Esophagus squamous epithelium (tissue), 5 donors: ENCODE results near the gene LCAT. TPM values are rescaled to one million over a fixed set of nuclear protein-coding genes. Genes with fewer than 3 reads are reported as not detected.

Experiments
- DNase-seq: peaks from one replicate; lab custom pipeline; 2025; lab: John Stamatoyannopoulos, UW
- H3K27ac ChIP-seq, 4 donors: fragments of 200-600 bp; sonication (generic); one replicate each; pipeline ENCODE4 v1.5.1; 2016 to 2019; ENCODE audit warnings: mild to moderate bottlenecking in 1 of 4
- H3K27me3 ChIP-seq, 4 donors: fragments of 200-600 bp; sonication (generic); 1 replicate in 3 of 4; 2 replicates in 1 of 4; pipeline versions ENCODE4 v1.5.1 to v1.6.0; 2017 to 2021; ENCODE audit warnings: antibody characterized with exemption in 1 of 4
- H3K36me3 ChIP-seq, 3 donors: fragments of 200-600 bp; sonication (generic); one replicate each; pipeline ENCODE4 v1.5.1; 2016 to 2019
- H3K4me1 ChIP-seq, 3 donors: fragments of 200-600 bp; sonication (generic); one replicate each; pipeline ENCODE4 v1.5.1; 2017 to 2019
- H3K4me3 ChIP-seq, 4 donors: fragments of 200-600 bp; sonication (generic); 1 replicate in 3 of 4; 2 replicates in 1 of 4; pipeline ENCODE4 v1.5.1; 2016 to 2019; ENCODE audit warnings: mild to moderate bottlenecking in 2 of 4, moderate library complexity in 1 of 4
- H3K9me3 ChIP-seq, 3 donors: fragments of 200-600 bp; sonication (generic); one replicate each; pipeline ENCODE4 v1.5.1; 2016 to 2019
- POLR2A ChIP-seq, 4 donors: fragments of 450-650 bp; IDR thresholded peaks; one replicate each; pipeline ENCODE4 v1.6.1; 2017; ENCODE audit warnings: antibody characterized with exemption in 4 of 4, mild to moderate bottlenecking in 4 of 4, moderate library complexity in 3 of 4
- WGBS, 2 donors: methylation state at CpG; one replicate each; pipeline ENCODE4 v1.1.5; 2018; 5-methylcytosine and 5-hydroxymethylcytosine counted together
- intact Hi-C: fragments of 100-400 bp; cut with DNase I; formaldehyde crosslinking; loops from one replicate; pipeline ENCODE4 v1.15.0; 2022
- total RNA-seq, 4 donors: library from RNA; depleted of rRNA; stranded (reverse); fragments of >200 nt; gene quantifications; one replicate each; pipeline ENCODE4 v1.1.0, GENCODE V29; 2016
- TF ChIP-seq, protein P1 (sequence below), 6 experiments: fragments of 450-650 bp in 4 of 6; fragments of 200-600 bp in 2 of 6; sonication (generic) in 2 of 6; IDR thresholded peaks; one replicate each; pipeline ENCODE4 v1.5.1; 2016 to 2019; ENCODE audit warnings: antibody characterized with exemption in 6 of 6, mild to moderate bottlenecking in 4 of 6, moderate library complexity in 4 of 6
- donor health status: DM: yes; HTN: yes; CAD: no.

The LCAT gene
- total RNA-seq, 4 donors from 2014 or later, result 1.2 to 12.4 (median 3.8) TPM

DNA sequence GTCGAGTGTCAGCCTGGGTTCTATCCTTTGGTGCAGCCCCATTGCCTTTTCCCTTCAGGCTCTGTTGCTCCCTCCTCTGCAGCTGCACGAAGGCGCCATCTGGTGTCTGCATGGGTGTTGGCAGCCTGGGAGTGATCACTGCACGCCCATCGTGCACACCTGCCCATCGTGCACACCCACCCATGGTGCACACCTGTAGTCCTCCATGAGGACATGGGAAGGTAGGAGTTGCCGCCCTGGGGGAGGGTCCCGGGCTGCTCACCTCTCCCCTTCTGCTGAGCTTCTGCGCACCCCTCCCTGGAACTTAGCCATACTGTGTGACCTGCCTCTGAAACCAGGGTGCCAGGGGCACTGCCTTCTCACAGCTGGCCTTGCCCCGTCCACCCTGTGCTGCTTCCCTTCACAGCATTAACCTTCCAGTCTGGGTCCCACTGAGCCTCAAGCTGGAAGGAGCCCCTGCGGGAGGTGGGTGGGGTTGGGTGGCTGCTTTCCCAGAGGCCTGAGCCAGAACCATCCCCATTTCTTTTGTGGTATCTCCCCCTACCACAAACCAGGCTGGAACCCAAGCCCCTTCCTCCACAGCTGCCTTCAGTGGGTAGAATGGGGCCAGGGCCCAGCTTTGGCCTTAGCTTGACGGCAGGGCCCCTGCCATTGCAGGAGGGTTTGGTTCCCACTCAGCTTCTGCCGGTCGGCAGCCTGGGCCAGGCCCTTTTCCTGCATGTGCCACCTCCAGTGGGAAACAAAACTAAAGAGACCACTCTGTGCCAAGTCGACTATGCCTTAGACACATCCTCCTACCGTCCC is 15.2 kb downstream of the LCAT start:
- intact Hi-C loops, result loop anchor here (5.0 kb wide), 1 partner anchor 111 kb away; no protein-coding TSS in a partner anchor
- Histone ChIP-seq H3K27ac (no peak overlapping the region), H3K4me1 (peaks cover 0 to 34% (median 5%) of the 10 kb centered on the region in 3 donors), H3K27me3 (no peaks in the 10 kb centered on the region), H3K36me3 (peaks cover 4 to 77% (median 15%) of the 10 kb centered on the region in 3 donors), H3K4me3 (no peak overlapping the region), H3K9me3 (no peaks in the 10 kb centered on the region)
- no peak for DNase-seq
- 16 to 39% methylated on average over 6 to 11 of the region's 16 CpGs for WGBS, 2 donors
- TF ChIP-seq, protein P1, sequence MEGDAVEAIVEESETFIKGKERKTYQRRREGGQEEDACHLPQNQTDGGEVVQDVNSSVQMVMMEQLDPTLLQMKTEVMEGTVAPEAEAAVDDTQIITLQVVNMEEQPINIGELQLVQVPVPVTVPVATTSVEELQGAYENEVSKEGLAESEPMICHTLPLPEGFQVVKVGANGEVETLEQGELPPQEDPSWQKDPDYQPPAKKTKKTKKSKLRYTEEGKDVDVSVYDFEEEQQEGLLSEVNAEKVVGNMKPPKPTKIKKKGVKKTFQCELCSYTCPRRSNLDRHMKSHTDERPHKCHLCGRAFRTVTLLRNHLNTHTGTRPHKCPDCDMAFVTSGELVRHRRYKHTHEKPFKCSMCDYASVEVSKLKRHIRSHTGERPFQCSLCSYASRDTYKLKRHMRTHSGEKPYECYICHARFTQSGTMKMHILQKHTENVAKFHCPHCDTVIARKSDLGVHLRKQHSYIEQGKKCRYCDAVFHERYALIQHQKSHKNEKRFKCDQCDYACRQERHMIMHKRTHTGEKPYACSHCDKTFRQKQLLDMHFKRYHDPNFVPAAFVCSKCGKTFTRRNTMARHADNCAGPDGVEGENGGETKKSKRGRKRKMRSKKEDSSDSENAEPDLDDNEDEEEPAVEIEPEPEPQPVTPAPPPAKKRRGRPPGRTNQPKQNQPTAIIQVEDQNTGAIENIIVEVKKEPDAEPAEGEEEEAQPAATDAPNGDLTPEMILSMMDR (IDR thresholded peaks at IDR 0.05), result peak; percentile 65 to 92 (median 83)
- no peak for TF ChIP-seq POLR2A (IDR thresholded peaks at IDR 0.05)

GRCh38 chr16:67928147-67928546 is 15.8 kb downstream of the LCAT start:
- no peaks in the 10 kb centered on the region for H3K27me3 ChIP-seq
- WGBS, 2 donors, result 54 to 78% methylated on average over 6 to 7 of the region's 7 CpGs
- no peak for TF ChIP-seq POLR2A (IDR thresholded peaks at IDR 0.05)
- TF ChIP-seq, protein P1 (IDR thresholded peaks at IDR 0.05), result no peak

DNA sequence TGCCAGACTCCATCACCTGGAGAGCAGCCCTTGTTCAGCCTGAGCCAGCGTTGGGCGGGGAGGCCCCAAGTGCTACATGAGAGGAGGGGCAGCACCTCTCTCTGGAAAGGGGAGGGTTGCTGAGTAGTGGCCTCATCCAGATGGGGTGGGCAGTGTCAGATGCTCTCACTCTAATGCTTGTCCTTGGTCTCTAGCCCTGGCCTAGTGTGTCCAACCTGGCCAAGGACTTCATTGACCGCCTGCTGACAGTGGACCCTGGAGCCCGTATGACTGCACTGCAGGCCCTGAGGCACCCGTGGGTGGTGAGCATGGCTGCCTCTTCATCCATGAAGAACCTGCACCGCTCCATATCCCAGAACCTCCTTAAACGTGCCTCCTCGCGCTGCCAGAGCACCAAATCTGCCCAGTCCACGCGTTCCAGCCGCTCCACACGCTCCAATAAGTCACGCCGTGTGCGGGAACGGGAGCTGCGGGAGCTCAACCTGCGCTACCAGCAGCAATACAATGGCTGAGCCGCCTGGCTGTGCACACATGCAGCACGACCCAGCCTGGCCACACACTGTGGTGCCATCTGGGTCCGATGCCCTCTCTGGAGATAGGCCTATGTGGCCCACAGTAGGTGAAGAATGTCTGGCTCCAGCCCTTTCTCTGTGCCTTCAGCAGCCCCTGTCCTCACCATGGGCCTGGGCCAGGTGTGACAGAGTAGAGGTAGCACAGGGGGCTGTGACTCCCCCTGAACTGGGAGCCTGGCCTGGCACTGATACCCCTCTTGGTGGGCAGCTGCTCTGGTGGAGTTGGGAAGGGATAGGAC is 16.6 kb downstream of the LCAT start:
- no peaks in the 10 kb centered on the region for H3K9me3 ChIP-seq
- H3K4me1 ChIP-seq, result peaks cover 3 to 46% (median 13%) of the 10 kb centered on the region in 3 donors
- peak overlapping the region in 1 of 4 donors; percentile 33 for H3K27ac ChIP-seq
- 90 to 94% methylated on average over 3 to 20 of the region's 22 CpGs for WGBS, 2 donors
- peaks cover 4 to 72% (median 15%) of the 10 kb centered on the region in 3 donors for H3K36me3 ChIP-seq
- H3K27me3 ChIP-seq, result no peaks in the 10 kb centered on the region
- intact Hi-C loops, result loop anchor here (5.0 kb wide), 1 partner anchor 110 kb away; no protein-coding TSS in a partner anchor
- DNase-seq, result no peak
- TF ChIP-seq, protein P1 (IDR thresholded peaks at IDR 0.05), result no peak
- no peak for TF ChIP-seq POLR2A (IDR thresholded peaks at IDR 0.05)
- no peak overlapping the region for H3K4me3 ChIP-seq

More at GRCh38 chr16:67928147-67928546, 15.8 kb downstream of the LCAT start:
- intact Hi-C loops, result loop anchor here (5.0 kb wide), 1 partner anchor 111 kb away; no protein-coding TSS in a partner anchor
- H3K4me3 ChIP-seq, result no peak overlapping the region
- no peak overlapping the region for H3K27ac ChIP-seq
- peaks cover 4 to 78% (median 15%) of the 10 kb centered on the region in 3 donors for H3K36me3 ChIP-seq
- DNase-seq, result no peak
- peaks cover under 1 to 38% (median 5%) of the 10 kb centered on the region in 3 donors for H3K4me1 ChIP-seq
- H3K9me3 ChIP-seq, result no peaks in the 10 kb centered on the region

- Histone ChIP-seq H3K27ac (peak overlapping the region in 2 of 4 donors; percentile 33 to 40), H3K27me3 (no peaks in the 10 kb centered on the region), H3K36me3 (peaks cover 4 to 61% (median 15%) of the 10 kb centered on the region in 3 donors), H3K4me3 (no peak overlapping the region), H3K4me1 (peaks cover 3 to 55% (median 16%) of the 10 kb centered on the region in 3 donors), H3K9me3 (no peaks in the 10 kb centered on the region)
- WGBS, 2 donors, result 38 to 50% methylated on average over 8 to 9 of the region's 13 CpGs
- TF ChIP-seq POLR2A (IDR thresholded peaks at IDR 0.05), result no peak
- TF ChIP-seq, protein P1 (IDR thresholded peaks at IDR 0.05), result peak in 1 of 6 experiments; percentile 27
- no peak for DNase-seq
- intact Hi-C loops, result loop anchor here (5.0 kb wide), 1 partner anchor 109 kb away; no protein-coding TSS in a partner anchor
Observed at GRCh38 chr16:67926181-67926750, 17.7 kb downstream of the LCAT start.
